ENCODE data around the gene CEP162.
A peak's percentile ranks its signal among the peaks of the same experiment; 100 is the strongest.
"Not testable (repeated sequence)": the region's sequence is repeated elsewhere in the genome, so short reads cannot be mapped to it uniquely, and the experiment has no call there.

CEP162 gene

GRCh38 chr6:84224251-84224650 is 3.2 kb downstream of the CEP162 start:
- no peak for DNase-seq (ENCODE audit: low spot score)

- not testable (repeated sequence) for DNase-seq (ENCODE audit: low spot score)
These were observed 3.8 kb downstream of the CEP162 start for GRCh38 chr6:84223608-84224007.

- DNase-seq (ENCODE audit: low spot score) = no peak
These were observed 5.0 kb downstream of the CEP162 start for GRCh38 chr6:84222426-84222825.

GRCh38 chr6:84220809-84221409 is 6.5 kb downstream of the CEP162 start:
- DNase-seq (ENCODE audit: low spot score) = peak; percentile 8

GRCh38 chr6:84218091-84218490 is 9.4 kb downstream of the CEP162 start:
- no peak for DNase-seq (ENCODE audit: low spot score)

DNA sequence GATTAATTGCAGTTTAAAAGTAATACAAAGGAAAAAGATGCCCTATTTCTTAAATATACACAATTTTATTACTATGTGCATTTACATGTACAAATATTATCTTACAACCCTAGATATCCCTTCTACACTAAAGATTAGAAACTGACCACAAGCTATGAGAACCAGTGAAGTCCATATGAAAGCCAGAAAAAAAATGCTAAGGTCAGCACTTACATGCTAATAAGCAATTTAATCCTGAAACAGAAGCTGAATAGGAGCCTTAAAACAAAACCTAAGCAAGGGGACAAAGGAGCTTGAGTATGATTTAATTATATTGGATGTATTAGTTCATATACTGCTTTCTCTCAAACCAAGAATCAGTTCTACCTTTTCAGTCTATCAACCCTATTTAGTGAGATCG is 14.2 kb downstream of the CEP162 start:
- no peak for DNase-seq (ENCODE audit: low spot score)

DNA sequence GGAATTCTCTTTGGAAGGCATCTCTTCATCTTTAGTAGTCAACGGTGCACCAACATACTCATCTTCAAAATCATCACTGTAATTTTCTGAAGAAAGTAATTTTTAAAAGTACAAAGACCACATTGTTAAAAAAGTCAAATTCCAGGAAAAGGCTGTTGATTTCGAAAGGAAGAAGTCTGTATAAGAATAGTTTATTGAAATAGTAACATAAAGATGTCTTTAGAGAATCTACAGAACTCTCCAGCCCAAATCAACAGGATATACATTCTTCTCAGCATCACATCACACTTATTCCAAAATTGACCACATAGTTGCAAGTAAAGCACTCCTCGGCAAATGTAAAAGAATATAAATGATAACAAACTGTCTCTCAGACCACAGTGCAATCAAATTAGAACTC is 23.4 kb downstream of the CEP162 start:
- no peak for DNase-seq (ENCODE audit: low spot score)

- not testable (repeated sequence) for DNase-seq (ENCODE audit: low spot score)
These were observed 27.5 kb downstream of the CEP162 start for GRCh38 chr6:84199987-84200386.

- no peak for DNase-seq (ENCODE audit: low spot score)
These were observed 29.7 kb downstream of the CEP162 start for GRCh38 chr6:84197708-84198107.

GRCh38 chr6:84193114-84193708 is 34.2 kb downstream of the CEP162 start:
- no peak for DNase-seq (ENCODE audit: low spot score)

- no peak for DNase-seq (ENCODE audit: low spot score)
These were observed 35.6 kb downstream of the CEP162 start for GRCh38 chr6:84191802-84192201.

DNA sequence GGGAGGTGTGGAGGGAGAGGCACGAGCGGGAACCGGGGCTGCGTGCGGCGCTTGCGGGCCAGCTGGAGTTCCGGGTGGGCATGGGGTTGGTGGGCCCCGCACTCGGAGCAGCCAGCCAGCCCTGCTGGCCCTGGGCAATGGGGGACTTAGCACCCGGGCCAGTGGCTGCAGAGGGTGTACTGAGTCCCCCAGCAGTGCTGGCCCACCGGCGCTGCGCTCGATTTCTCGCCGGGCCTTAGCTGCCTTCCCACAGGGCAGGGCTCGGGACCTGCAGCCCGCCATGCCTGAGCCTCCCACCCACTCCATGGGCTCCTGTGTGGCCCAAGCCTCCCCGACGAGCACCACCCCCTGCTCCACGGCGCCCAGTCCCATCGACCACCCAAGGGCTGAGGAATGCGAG is 38.1 kb downstream of the CEP162 start:
- not testable (repeated sequence) for DNase-seq (ENCODE audit: low spot score)

DNA sequence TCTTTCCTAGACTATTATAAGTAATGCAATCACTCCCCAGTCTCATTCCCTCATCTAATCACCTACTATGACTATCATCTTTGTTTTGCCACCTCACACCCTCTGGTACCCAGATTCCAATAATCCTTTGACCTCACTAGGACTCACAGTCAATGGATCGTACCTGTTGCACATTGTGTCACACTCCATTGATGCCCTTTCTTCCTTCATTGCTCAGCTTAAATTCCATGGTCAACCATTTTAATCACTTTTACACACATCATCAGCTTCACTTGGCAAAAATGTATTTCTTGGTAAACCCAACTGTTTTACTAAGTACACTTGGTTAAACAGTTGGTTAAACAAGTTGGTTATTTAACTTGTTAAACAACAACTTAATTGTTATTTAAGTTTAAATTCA is 44.0 kb downstream of the CEP162 start:
- DNase-seq (ENCODE audit: low spot score) = no peak

- DNase-seq (ENCODE audit: low spot score) = no peak
These were observed 45.4 kb downstream of the CEP162 start for GRCh38 chr6:84182001-84182400.

DNA sequence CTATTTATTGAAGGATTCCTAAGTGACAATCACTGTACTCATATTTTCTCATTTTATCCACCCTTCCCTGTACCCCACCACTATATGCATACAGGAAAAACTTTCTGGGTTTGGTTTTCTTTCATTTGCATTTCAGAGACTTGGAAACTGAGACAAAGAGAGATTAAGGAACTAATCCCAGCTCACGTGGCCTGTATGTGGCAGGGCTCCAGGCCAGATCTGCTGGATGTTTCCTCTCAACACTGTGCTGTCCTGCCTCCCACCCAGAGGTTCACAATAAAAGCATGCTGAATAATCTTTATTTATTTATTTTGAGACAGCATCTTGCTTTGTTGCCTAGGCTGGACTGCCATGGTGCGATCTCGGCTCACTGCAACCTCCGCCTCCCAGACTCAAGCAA is 50.2 kb downstream of the CEP162 start:
- no peak for DNase-seq (ENCODE audit: low spot score)

- DNase-seq (ENCODE audit: low spot score) = no peak
These were observed 54.9 kb downstream of the CEP162 start for GRCh38 chr6:84172574-84172973.

GRCh38 chr6:84172080-84172479 is 55.4 kb downstream of the CEP162 start:
- DNase-seq (ENCODE audit: low spot score) = no peak

- no peak for DNase-seq (ENCODE audit: low spot score)
These were observed 60.0 kb downstream of the CEP162 start for GRCh38 chr6:84167457-84167856.

- DNase-seq (ENCODE audit: low spot score) = no peak
These were observed 61.0 kb downstream of the CEP162 start for GRCh38 chr6:84166395-84166794.

- DNase-seq (ENCODE audit: low spot score) = not testable (repeated sequence)
These were observed 63.1 kb downstream of the CEP162 start for GRCh38 chr6:84164328-84164727.

- DNase-seq (ENCODE audit: low spot score) = no peak
These were observed 66.3 kb downstream of the CEP162 start for GRCh38 chr6:84161190-84161589.

GRCh38 chr6:84156306-84156705 is 71.1 kb downstream of the CEP162 start:
- no peak for DNase-seq (ENCODE audit: low spot score)

GRCh38 chr6:84151669-84152068 is 75.8 kb downstream of the CEP162 start:
- DNase-seq (ENCODE audit: low spot score) = no peak

DNA sequence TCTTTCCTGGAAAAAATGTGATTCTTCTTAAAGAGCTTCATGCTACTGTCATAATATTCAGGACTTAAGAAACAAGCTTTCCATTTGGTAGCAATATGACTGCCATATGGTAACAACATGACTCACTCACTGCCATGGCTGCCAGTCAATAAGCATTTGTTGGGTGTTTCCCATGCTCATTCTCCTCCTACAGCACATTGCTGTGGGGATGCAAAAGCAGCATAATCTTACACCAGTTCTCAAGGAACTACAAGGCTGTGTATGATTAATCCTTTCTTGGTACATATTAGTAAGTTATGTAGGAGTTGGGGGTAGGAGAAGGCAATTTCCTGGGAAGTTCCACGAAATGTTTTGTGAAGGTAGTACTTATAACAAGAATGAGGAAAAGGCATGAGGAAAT is 76.7 kb downstream of the CEP162 start:
- DNase-seq (ENCODE audit: low spot score) = no peak

Measured in CD4-positive, alpha-beta T cell treated with Interleukin-15 for 4 hours (primary cell).